Psoas muscle (tissue), 8 donors: ENCODE measurements around the gene CELA3A. TPM values are rescaled to one million over a fixed set of nuclear protein-coding genes. Genes with fewer than 3 reads are reported as not detected.
"Not testable (repeated sequence)": the region's sequence is repeated elsewhere in the genome, so short reads cannot be mapped to it uniquely, and the experiment has no call there.

Source experiments
- ATAC-seq, 4 donors: fragments of 200-7000 bp; cut with Tn5 transposase; one replicate each; pipeline ENCODE4 v1.9.1; 2020; ENCODE audit warnings: moderate library complexity in 3 of 4, mild to moderate bottlenecking in 2 of 4
- DNase-seq, 2 donors: peaks; one replicate each; pipeline ENCODE4 v3.0.0-alpha.2; 2020
- H3K27ac ChIP-seq: fragments of 200-600 bp; one replicate; pipeline ENCODE4 v1.8.0; 2022
- H3K27me3 ChIP-seq, 3 donors: fragments of 200-600 bp in 1 of 3; one replicate each; pipeline versions ENCODE4 v1.6.1 to v1.8.0; 2013 to 2022; ENCODE audit warnings: low read length in 2 of 3, mild to moderate bottlenecking in 2 of 3, moderate library complexity in 1 of 3; ENCODE audit not compliant: insufficient read depth in 3 of 3
- H3K36me3 ChIP-seq, 2 donors: fragments of 200-600 bp in 1 of 2; one replicate each; pipeline versions ENCODE4 v1.6.1 to v1.8.0; 2013 to 2022; ENCODE audit warnings: low read depth in 1 of 2, mild to moderate bottlenecking in 1 of 2, moderate library complexity in 1 of 2; ENCODE audit not compliant: insufficient read depth in 1 of 2
- H3K4me1 ChIP-seq: fragments of 200-600 bp; one replicate; pipeline ENCODE4 v1.8.0; 2022
- H3K4me3 ChIP-seq: fragments of 200-600 bp; one replicate; pipeline ENCODE4 v1.8.0; 2022; ENCODE audit warnings: mild to moderate bottlenecking
- H3K9me3 ChIP-seq: fragments of 200-600 bp; one replicate; pipeline ENCODE4 v1.8.0; 2022
- WGBS, 3 donors: extraction: QIAGEN DNeasy Blood & Tissue Kit; methylation state at CpG; one replicate each; pipeline versions ENCODE4 v1.1.6 to v1.1.7; 2013; 5-methylcytosine and 5-hydroxymethylcytosine counted together
- intact Hi-C, 2 donors: fragments of 100-400 bp; cut with DNase I; formaldehyde crosslinking; loops; one replicate each; pipeline versions ENCODE4 v1.11.0 to v1.14.2; 2022
- polyA plus RNA-seq, 3 donors: library from polyadenylated mRNA; stranded (reverse); fragments of 200-250 nt; gene quantifications; one replicate each; pipeline ENCODE4 v1.2.3, GENCODE V29; 2013
- total RNA-seq, 4 donors: library from RNA; stranded (reverse); fragmentation: NEBNext Ultra II Directional in 2 of 4; extraction: Animal tissue kit (Norgen Biotek cat#: 25700) in 2 of 4; gene quantifications; one replicate each; pipeline versions ENCODE4 v1.2.1 to v1.2.4, GENCODE V29; 2021 to 2023
- TF ChIP-seq, protein P1 (sequence below): fragments of 200-600 bp; IDR thresholded peaks from one replicate; pipeline ENCODE4 v1.8.0; 2022; ENCODE audit warnings: antibody characterized with exemption
- donor health status: healthy with polysubstance abuse.
- donor health status: DM: no; HTN: no; CAD: no; lungs with moderate emphysema.
- donor health status: Bipolar disorder and iron deficiency.
- donor health status: healthy.
- donor health status: DM: yes; HTN: yes; CAD: no.
- donor health status: DM: no; HTN: no; CAD: no.
- donor health status: DM: no; HTN: no; CAD: no.
- donor health status: DM: yes; HTN: yes; CAD: no.

The CELA3A gene
- total and polyA plus RNA-seq, 7 donors, result 0.62 to 4.0 (median 1.4) TPM; not detected in 3

DNA sequence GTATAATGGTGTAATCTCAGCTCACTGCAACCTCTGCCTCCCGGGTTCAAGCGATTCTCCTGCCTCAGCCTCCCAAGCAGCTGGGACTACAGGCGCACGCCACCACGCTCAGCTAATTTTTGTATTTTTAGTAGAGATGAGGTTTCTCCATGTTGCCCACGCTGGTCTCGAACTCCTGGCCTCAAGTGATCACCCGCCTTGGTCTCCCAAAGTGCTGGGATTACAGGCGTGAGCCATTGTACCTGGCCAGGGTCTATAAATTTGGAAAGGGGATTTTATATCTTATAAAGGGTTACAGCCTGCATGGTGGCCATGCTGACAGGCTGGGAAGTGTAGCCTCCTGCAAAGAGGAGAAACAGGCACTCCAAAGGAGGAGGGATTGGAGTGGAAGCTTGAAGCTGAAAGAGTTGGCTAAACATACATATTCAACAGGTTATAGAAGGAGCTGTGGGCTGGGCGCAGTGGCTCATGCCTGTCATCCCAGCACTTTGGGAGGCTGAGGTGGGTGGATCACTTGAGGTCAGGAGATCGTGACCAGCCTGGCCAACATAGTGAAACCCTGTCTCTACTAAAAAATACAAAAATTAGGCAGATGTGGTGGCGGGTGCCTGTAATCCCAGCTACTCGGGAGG lies 13.2 kb downstream of the CELA3A start:
- H3K27me3 ChIP-seq, intact Hi-C loops, H3K9me3 ChIP-seq, H3K4me1 ChIP-seq, ATAC-seq, DNase-seq, H3K4me3 ChIP-seq, H3K27ac ChIP-seq, H3K36me3 ChIP-seq: not testable (repeated sequence)
- WGBS, 3 donors, result 86 to 90% (median 89%) methylated on average over 13 of the region's 13 CpGs

DNA sequence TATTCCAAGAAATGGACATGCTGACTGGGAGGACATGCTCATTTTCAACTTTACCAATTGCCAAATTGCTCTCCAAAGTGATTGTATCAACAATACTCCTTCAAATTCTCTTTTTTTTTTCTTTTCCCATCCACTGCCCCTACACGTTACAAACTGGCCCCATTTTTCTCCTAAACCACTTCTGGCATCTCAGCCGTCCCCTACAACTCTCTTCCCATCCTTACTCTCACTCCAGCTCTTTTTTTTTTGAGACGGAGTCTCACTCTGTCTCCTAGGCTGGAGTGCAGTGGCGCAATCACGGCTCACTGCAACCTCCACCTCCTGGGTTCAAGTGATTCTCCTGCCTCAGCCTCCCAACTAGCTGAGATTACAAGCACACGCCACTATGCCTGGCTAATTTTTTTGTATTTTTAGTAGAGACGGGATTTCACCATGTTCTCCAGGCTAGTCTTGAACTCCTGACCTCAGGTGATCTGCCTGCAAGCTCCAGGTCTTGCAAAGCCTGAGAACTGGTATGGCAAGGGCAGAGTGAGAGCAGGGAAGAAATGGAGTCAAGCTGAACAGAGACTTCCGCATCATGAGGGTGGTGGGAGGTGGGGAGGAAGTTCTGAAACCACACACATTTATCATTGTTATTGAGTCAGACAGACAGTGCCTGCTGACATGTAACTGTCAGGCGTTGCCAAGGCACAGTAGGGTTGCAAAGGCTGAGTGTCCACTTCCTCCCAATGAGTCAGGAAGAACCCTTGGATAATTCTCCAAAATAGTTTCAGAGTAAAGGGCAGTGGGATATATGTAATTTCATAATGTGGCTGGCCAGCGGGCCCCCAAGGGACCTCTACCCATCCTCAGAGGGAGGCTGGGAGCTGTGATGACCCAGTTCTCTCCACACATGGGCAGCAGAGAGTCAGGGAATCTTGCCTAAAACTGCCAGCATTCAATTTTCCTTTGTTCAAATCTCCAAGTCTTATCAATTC lies 17.4 kb downstream of the CELA3A start:
- TF ChIP-seq, protein P1, sequence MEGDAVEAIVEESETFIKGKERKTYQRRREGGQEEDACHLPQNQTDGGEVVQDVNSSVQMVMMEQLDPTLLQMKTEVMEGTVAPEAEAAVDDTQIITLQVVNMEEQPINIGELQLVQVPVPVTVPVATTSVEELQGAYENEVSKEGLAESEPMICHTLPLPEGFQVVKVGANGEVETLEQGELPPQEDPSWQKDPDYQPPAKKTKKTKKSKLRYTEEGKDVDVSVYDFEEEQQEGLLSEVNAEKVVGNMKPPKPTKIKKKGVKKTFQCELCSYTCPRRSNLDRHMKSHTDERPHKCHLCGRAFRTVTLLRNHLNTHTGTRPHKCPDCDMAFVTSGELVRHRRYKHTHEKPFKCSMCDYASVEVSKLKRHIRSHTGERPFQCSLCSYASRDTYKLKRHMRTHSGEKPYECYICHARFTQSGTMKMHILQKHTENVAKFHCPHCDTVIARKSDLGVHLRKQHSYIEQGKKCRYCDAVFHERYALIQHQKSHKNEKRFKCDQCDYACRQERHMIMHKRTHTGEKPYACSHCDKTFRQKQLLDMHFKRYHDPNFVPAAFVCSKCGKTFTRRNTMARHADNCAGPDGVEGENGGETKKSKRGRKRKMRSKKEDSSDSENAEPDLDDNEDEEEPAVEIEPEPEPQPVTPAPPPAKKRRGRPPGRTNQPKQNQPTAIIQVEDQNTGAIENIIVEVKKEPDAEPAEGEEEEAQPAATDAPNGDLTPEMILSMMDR, result no peak
- no peaks in the 10 kb centered on the region for H3K9me3 ChIP-seq
- no peak overlapping the region for H3K4me3 ChIP-seq
- ATAC-seq, result peak in 3 of 4 donors; percentile 23 to 53 (median 29)
- intact Hi-C loops, result no loop called here
- peak; percentile 21 to 57 for DNase-seq
- no peak overlapping the region for H3K27ac ChIP-seq
- 44 to 53% (median 51%) methylated on average over 10 of the region's 10 CpGs for WGBS, 3 donors
- H3K27me3 ChIP-seq, result no peaks in the 10 kb centered on the region
- no peaks in the 10 kb centered on the region for H3K4me1 ChIP-seq
- H3K36me3 ChIP-seq, result no peaks in the 10 kb centered on the region

DNA sequence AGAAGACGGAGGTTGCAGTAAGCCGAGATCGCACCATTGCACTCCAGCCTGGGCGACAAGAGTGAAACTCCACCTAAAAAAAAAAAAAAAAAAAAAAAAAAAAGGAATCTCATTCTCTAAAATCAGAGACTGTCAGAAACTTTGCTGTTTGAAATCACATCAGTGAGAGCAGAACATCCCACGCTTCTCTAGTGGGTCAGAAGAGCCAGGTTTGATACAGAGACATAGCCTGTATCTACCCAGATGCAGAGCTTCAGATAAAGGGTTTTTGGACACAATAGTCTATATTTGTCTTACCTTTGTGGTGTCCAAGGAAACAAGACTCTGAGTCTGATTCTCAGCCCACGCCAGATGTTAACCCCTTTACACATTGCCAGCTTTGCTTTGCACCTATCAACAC lies 19.6 kb downstream of the CELA3A start:
- peaks cover 8% of the 10 kb centered on the region for H3K4me1 ChIP-seq
- ATAC-seq (no peak), DNase-seq (no peak)
- H3K27me3 ChIP-seq, result no peaks in the 10 kb centered on the region
- 88 to 90% (median 90%) methylated on average over 6 of the region's 6 CpGs for WGBS, 3 donors
- TF ChIP-seq, protein P1, result no peak
- no peaks in the 10 kb centered on the region for H3K36me3 ChIP-seq
- no peak overlapping the region for H3K4me3 ChIP-seq
- H3K27ac ChIP-seq, result no peak overlapping the region
- H3K9me3 ChIP-seq, result no peaks in the 10 kb centered on the region
- intact Hi-C loops, result no loop called here

DNA sequence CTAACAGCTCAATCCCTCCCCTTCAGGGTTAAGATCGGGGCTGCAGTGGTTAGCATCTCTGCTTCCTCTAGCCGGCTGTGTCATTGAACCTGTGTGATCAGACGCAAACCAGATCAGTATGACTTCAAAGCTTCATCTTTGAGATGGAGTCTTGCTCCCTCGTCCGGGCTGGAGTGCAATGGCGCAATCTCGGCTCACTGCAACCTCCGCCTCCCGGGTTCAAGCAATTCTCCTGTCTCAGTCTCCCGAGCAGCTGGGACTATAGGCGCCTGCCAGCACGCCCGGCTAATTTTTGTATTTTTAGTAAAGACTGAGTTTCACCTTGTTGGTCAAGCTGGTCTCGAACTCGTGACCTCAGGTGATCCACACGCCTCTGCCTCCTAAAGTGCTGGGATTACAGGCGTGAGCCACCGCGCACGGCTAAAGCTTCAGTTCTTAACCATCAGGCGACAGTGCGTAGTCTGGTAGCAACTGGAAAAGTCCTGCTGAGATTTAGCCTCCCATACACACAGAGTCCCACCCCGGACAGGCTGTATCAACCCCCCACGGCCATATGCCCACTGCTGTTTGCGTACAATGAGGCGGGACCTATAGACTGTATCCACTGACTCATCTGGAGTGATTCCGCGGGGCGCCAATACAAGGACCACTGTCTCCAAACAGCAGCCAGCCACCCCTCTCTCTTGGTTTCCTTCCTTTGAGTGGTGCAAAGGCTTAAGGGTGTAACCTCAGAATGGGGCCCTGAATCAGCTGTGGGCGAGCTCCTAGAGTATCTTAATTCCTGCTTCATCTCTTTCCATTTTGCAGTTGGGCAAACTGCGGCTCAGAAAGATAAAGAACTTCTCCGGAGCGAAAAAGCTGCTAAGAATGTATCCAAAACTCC lies 23.3 kb downstream of the CELA3A start:
- Histone ChIP-seq H3K9me3 (no peaks in the 10 kb centered on the region), H3K36me3 (no peaks in the 10 kb centered on the region), H3K27me3 (no peaks in the 10 kb centered on the region), H3K27ac (peak overlapping the region; percentile 96), H3K4me1 (peaks cover 11% of the 10 kb centered on the region), H3K4me3 (peak overlapping the region; percentile 74)
- peak; percentile 58 to 71 for DNase-seq
- WGBS, 3 donors, result 4 to 6% (median 4%) methylated on average over 33 of the region's 33 CpGs
- peak; percentile 38 to 68 (median 50) for ATAC-seq
- intact Hi-C loops, result loop anchor here in 1 of 2 donors (2.0 kb wide), 1 partner anchor 28 kb away; the partner anchor contains the start of gene CDC42
- TF ChIP-seq, protein P1, result no peak
